GM18499 (cell line): ENCODE data around the gene KIRREL3.

Experiments
- ATAC-seq: cut with Tn5 transposase; IDR thresholded peaks from one replicate; pipeline ENCODE4 v1.9.1; 2021; ENCODE audit warnings: moderate number of reproducible peaks; ENCODE audit not compliant: insufficient read depth, unreplicated experiment

Gene KIRREL3

DNA sequence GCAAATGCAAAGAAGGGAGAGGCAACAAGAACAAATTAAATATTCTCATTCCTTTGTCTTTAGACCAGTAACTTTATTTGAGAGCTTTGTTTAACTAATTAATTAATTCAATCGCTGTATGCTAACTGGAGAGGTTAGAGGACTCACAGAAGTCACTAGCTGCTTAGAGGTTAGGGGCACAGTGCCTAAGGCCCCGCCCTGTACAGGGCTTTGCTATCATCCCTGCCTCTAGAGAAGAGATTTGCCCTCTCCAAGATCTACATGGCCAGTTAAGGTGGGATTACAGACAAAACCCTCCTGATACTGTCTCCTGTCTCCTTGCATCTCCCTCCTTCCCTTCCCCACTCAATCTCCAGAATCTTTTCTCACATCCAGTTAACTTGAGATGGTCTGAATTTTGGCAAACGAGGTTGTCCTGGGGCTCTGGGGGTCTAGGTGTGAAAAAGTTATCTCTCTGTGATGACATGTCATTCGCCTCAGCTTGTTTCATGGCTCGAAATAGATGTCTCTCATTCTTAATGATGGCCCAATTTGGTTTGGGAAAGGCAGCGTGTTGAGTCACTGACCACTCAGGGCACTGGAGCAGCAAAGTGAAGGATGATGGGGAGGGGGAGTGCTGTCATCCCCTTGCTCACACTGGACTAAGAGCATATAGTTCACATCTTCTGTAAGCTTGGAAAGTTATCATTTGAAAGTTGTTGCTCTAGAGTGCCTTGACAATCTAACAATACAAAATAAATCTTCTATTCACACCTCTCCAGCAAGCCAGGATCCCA, 190.9 kb downstream of the KIRREL3 start:
- ATAC-seq, result no peak

DNA sequence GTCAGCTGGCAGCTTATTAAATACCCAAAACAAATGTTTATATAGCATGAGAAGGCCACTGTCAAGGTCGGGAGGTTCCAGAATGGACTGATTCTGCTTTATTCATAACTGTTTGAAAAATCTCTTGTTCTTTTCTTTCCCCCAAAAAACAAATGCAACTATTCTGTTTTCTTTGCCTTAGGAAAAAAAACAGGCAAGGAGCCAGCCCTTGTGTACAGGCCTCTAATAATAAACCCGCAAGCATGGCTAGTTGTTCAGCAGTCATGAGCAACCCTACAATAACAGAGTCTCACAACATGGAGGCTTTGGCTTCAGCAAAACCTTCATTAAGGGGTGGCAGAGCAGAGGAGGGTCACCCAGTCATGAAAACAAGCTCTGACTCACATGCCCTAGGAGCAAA, 191.7 kb downstream of the KIRREL3 start:
- ATAC-seq, result no peak

GRCh38 chr11:126808296-126808695, 192.3 kb downstream of the KIRREL3 start:
- no peak for ATAC-seq

GRCh38 chr11:126805870-126806269, 194.7 kb downstream of the KIRREL3 start:
- ATAC-seq, result no peak

GRCh38 chr11:126804363-126804762, 196.2 kb downstream of the KIRREL3 start:
- no peak for ATAC-seq

GRCh38 chr11:126800009-126800408, 200.6 kb downstream of the KIRREL3 start:
- ATAC-seq, result no peak

- ATAC-seq, result no peak
These were observed 203.0 kb downstream of the KIRREL3 start for GRCh38 chr11:126797457-126798169.

DNA sequence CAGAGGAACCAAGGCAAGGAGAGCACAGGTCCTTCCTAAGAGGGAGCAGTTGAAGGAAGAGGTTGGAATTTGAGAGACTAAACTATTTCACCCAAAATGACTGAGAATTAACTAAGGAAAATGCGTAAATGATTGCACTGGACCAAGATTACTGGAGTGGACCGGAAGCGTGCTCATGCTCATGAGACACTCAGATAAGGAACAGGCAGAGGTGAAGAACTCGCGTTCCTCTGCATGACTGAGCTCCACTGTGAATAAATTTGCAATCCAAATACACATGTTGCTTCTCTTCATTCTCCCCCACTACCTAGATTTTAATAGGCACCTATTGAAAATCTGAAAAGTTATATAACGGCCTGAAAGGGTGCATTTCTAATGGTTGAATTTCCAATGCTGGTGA, 207.0 kb downstream of the KIRREL3 start:
- ATAC-seq, result no peak

DNA sequence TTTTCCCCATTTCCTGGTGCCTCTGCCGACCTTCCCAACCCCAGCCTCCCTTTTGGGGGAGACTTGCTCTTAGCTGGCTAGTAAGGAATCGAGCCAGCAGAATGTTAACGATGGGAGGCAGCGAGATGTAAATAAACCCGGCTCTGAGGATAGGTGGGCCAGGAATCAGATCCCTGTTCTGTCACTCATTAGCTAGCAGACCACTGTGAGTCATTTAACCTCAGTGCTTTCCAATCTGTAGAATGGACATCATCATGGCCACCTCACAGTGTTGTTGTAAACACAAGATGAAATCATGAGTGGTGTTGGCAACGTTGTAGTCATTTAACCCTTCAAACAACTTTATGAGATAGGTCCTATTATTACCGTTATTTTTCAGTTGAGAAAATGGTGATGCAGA, 208.6 kb downstream of the KIRREL3 start:
- ATAC-seq, result no peak

GRCh38 chr11:126791446-126791845, 209.1 kb downstream of the KIRREL3 start:
- no peak for ATAC-seq

- no peak for ATAC-seq
These were observed 210.0 kb downstream of the KIRREL3 start for GRCh38 chr11:126790550-126791081.

DNA sequence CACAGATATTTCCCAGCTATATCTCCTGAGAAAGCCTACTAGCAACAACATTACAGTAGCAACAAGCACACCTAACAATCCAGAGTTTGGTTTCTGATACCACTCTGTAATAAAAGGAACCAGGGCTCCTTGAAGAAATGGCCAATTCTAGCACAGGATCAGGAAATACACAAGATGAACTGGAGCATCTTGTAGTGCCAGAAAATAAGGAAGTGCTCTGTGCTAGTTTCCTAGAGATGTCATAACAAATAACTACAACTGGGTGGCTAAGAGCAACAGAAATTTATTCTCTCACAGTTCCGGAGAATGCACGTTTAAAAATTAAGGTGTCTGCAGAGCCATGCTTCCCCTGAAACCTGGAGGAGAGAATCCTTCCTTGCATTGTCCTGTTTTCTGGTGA, 217.8 kb downstream of the KIRREL3 start:
- ATAC-seq, result no peak

DNA sequence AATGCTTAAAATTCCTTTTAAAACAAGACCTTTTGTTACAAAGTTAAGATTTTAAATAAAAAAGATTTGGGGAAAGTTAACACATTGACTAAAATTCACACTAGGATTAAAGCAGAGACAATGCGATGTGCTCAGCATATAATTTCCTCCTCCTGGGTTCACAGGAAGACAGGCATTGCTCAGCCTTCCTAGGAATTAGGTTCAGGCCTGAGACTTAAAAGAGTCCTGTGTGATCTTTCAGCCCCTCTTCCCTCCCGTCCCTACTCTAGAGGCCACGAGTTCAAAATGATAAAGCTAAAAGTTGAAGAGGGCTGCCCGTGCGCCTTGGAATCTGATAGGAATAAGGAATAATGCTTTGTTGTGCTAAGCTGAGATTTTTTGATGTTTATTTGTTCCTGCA, 218.6 kb downstream of the KIRREL3 start:
- no peak for ATAC-seq

DNA sequence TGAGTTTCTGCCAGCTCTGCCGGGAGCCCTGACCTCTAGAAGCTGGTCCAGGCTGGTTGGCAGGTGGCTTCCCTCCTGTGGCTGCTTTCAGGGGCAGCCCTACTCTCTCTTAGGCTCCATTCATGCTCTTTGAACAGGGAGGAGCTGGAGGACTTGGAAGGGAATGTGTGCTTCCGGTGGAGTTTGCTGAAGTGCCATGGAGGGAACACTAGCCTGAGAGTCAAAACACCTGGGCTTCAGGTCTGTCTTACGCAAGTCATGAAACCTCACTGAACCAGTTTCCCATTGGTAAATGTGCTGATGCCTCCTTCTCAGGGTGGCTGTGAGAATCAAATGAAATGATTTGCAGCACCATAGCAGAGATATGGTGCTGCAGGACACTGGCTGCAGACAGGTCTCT, 224.5 kb downstream of the KIRREL3 start:
- ATAC-seq, result no peak

DNA sequence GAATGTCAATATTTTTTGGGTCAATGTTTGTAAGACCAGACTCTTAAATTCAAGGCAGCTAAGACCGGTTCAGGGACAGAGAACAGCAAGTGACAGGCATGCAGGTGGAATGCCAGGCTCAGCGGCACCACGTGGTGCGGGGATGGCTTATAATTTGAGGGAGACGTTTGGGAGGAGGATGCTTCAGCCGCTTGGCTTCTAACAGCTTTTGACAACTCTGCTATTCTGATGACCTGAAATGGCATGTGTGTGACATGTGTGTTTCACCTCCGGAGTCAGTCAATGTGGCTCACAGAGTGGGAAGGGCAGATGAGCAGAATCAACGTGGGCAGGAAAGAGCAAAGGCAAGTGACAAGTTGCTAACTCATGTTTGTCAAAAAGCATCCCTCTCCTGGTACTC, 228.3 kb downstream of the KIRREL3 start:
- ATAC-seq, result no peak

DNA sequence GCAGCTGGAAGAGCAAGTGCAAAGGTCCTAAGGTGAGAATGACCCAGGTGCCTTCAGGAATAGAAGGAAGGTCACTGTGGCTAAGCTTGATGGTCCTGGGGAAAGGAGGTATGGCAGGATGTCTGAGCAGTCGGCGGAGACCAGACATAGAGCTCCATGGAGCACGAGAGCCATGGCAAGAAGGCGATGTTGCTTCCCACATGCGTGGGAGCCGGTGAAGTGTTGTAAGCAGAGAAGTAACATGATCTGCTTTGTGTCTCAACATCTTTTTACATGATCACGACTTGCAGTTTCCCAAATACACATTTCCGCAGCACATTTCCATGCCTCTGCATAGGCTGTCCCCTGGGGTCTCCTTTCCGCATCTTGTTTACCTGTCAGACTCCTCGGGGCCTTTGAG, 231.9 kb downstream of the KIRREL3 start:
- ATAC-seq, result no peak

GRCh38 chr11:126766440-126766839, 234.1 kb downstream of the KIRREL3 start:
- ATAC-seq, result no peak

DNA sequence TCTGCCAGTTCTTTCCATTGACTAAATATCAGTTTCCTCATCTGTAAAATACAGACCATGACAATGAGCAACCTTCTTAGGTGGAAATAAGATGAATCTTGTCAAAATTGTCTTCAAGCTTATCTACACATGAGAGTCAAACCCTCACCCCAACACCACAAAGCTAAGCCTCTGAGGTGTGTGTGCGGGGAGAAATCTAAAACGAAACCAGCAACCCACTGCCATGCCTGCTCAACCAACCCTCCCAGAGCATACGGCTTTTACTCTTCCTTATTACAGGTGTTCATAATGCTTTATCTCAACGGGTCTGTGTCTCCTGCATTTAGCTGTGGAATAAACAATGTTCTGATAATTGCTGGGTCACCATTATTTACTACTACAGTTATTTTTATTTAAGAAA, 235.4 kb downstream of the KIRREL3 start:
- no peak for ATAC-seq

DNA sequence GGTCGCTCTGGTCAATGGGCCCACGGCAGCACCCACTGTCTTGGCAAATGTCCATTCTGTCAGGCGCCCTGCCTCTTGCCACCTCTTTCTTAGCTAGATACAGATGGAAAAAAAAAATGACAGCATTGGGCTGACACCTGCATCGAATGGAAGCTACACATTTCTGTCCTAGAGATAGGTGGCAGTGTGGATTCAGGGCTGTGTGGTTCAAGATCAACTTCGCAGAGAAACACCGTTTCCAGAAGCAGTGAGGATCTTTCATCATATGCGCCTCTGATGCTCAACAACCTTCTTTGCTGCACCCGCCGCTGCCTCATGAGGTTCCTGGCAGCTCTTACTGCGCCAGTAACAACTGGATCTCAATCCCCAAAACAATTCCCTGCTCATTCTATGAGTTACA, 236.3 kb downstream of the KIRREL3 start:
- no peak for ATAC-seq

DNA sequence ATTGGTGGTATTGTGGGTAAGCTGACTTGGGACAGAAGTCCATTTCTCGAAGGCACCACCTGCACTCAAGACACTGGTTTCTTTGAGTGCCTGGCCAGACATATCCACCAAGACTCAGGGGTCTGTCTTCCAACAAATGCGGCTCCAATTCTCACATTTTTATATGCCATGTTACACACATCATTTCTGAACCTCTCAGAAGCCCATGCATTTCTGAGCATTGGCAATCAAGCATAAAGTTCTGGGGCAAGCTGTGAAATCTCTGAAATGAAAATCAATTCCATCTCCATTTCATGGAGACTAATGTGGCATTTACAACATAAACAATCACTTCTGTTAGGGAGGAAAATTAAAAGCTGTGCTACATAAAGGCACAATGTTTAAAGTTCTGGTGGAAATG, 243.7 kb downstream of the KIRREL3 start:
- ATAC-seq, result no peak

DNA sequence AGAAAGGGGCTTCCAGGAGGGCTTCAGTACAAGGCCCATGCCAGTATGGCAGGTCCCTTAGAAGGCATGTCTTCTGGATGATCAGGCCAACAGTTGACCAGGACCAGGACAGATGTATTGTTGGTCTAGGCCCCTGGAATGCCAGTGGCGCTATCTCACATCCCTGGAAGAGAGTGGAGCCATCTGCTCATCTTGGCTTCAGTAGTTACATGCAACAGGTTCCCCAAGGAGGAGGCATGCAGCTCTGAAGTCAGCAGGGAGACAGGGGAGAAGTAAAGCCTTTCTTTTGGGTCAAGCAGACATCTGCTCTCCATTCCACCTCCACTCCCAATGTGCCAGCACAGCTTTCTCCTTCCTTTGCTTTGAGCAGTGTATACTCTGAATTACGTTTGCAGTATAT, 244.1 kb downstream of the KIRREL3 start:
- no peak for ATAC-seq

GRCh38 chr11:126755526-126755925, 245.0 kb downstream of the KIRREL3 start:
- no peak for ATAC-seq
